Prostate gland (tissue), 2 donors: ENCODE measurements around the gene CALML3.
"Not testable (repeated sequence)": the region's sequence is repeated elsewhere in the genome, so short reads cannot be mapped to it uniquely, and the experiment has no call there.

Experiments used
- POLR2A ChIP-seq: fragments of 450-650 bp; IDR thresholded peaks from one replicate; pipeline ENCODE4 v1.6.1; 2016; ENCODE audit warnings: antibody characterized with exemption, mild to moderate bottlenecking
- POLR2AphosphoS5 ChIP-seq: sonication (generic); formaldehyde crosslinking; IDR thresholded peaks from one replicate; pipeline ENCODE4 v1.6.1; 2017; ENCODE audit warnings: antibody characterized with exemption
- TF ChIP-seq, protein P1 (sequence below), 4 experiments: fragments of 200-600 bp in 2 of 4; fragments of 450-650 bp in 2 of 4; sonication (generic) in 2 of 4; IDR thresholded peaks; 1 replicate in 3 of 4; 2 replicates in 1 of 4; pipeline ENCODE4 v1.5.1; 2016 to 2019; ENCODE audit warnings: antibody characterized with exemption in 4 of 4, mild to moderate bottlenecking in 2 of 4, moderate library complexity in 2 of 4

DNA sequence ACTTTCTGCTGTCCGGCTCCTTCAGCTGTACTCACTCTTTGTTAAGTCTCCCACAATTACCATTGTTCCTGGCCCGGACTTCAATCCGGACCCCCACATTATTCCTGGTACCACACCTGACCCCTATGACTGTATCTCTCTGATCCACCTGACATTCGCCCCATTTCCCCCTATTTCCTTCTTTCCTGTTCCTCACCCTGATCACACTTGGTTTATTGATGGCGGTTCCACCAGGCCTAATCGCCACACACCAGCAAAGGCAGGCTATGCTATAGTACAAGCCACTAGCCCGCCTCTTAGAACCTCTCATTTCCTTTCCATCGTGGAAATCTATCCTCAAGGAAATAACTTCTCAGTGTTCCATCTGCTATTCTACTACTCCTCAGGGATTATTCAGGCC is 49.7 kb upstream of the CALML3 start:
- TF ChIP-seq POLR2AphosphoS5, POLR2A: not testable (repeated sequence)
- TF ChIP-seq, protein P1, sequence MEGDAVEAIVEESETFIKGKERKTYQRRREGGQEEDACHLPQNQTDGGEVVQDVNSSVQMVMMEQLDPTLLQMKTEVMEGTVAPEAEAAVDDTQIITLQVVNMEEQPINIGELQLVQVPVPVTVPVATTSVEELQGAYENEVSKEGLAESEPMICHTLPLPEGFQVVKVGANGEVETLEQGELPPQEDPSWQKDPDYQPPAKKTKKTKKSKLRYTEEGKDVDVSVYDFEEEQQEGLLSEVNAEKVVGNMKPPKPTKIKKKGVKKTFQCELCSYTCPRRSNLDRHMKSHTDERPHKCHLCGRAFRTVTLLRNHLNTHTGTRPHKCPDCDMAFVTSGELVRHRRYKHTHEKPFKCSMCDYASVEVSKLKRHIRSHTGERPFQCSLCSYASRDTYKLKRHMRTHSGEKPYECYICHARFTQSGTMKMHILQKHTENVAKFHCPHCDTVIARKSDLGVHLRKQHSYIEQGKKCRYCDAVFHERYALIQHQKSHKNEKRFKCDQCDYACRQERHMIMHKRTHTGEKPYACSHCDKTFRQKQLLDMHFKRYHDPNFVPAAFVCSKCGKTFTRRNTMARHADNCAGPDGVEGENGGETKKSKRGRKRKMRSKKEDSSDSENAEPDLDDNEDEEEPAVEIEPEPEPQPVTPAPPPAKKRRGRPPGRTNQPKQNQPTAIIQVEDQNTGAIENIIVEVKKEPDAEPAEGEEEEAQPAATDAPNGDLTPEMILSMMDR (IDR thresholded peaks at IDR 0.05) = not testable (repeated sequence)
